Breast epithelium (tissue), 4 donors: Measurements from ENCODE around the gene CFD. TPM values are rescaled to one million over a fixed set of nuclear protein-coding genes. Genes with fewer than 3 reads are reported as not detected.

Experiments
- DNase-seq, 2 donors: peaks; one replicate each; pipeline ENCODE4 v3.0.0-alpha.2; 2019; ENCODE audit warnings: low spot score in 2 of 2
- H3K27ac ChIP-seq, 2 donors: fragments of 200-600 bp; sonication (generic) in 1 of 2; one replicate each; pipeline ENCODE4 v1.5.1; 2016 to 2019; ENCODE audit warnings: mild to moderate bottlenecking in 1 of 2
- H3K27me3 ChIP-seq, 2 donors: fragments of 200-600 bp; sonication (generic) in 1 of 2; one replicate each; pipeline versions ENCODE4 v1.5.1 to v1.6.0; 2017 to 2019; ENCODE audit warnings: control low read depth in 1 of 2, mild to moderate bottlenecking in 1 of 2
- H3K36me3 ChIP-seq: fragments of 200-600 bp; one replicate; pipeline ENCODE4 v1.5.1; 2019
- H3K4me1 ChIP-seq, 2 donors: fragments of 200-600 bp; sonication (generic); one replicate each; pipeline ENCODE4 v1.5.1; 2016 to 2019; ENCODE audit warnings: control low read depth in 1 of 2
- H3K4me3 ChIP-seq, 3 donors: fragments of 200-600 bp; sonication (generic); 1 replicate in 2 of 3; 2 replicates in 1 of 3; pipeline ENCODE4 v1.5.1; 2016 to 2019; ENCODE audit warnings: mild to moderate bottlenecking in 3 of 3, moderate library complexity in 2 of 3
- H3K9me3 ChIP-seq, 2 donors: fragments of 200-600 bp; sonication (generic) in 1 of 2; one replicate each; pipeline ENCODE4 v1.5.1; 2016 to 2019; ENCODE audit warnings: control low read depth in 1 of 2
- POLR2A ChIP-seq: fragments of 450-650 bp; IDR thresholded peaks from one replicate; pipeline ENCODE4 v1.6.1; 2016; ENCODE audit warnings: antibody characterized with exemption, mild to moderate bottlenecking, moderate library complexity
- POLR2AphosphoS5 ChIP-seq, 3 donors: sonication (generic); formaldehyde crosslinking; IDR thresholded peaks; one replicate each; pipeline ENCODE4 v1.6.1; 2017; ENCODE audit warnings: antibody characterized with exemption in 3 of 3
- intact Hi-C: fragments of 100-400 bp; cut with DNase I; formaldehyde crosslinking; loops from one replicate; pipeline ENCODE4 v1.15.1; 2023; ENCODE audit warnings: low total_unique reads
- total RNA-seq, 3 donors: library from RNA; depleted of rRNA; stranded (reverse); fragments of >200 nt; gene quantifications; one replicate each; pipeline ENCODE4 v1.1.0, GENCODE V29; 2016
- TF ChIP-seq, protein P1 (sequence below), 3 donors: fragments of 450-650 bp; IDR thresholded peaks; one replicate each; pipeline ENCODE4 v1.5.1; 2016 to 2017; ENCODE audit warnings: antibody characterized with exemption in 3 of 3, mild to moderate bottlenecking in 3 of 3, moderate library complexity in 3 of 3

Gene CFD
- total RNA-seq, 3 donors from 2014 or later, result 345 to 6,770 (median 797) TPM

GRCh38 chr19:867855-868457, 8.5 kb downstream of the CFD start:
- H3K36me3 ChIP-seq, result no peaks in the 10 kb centered on the region
- no peaks in the 10 kb centered on the region for H3K27me3 ChIP-seq
- DNase-seq, result no peak
- intact Hi-C loops, result no loop called here
- no peaks in the 10 kb centered on the region for H3K4me1 ChIP-seq
- no peak overlapping the region for H3K4me3 ChIP-seq
- no peaks in the 10 kb centered on the region for H3K9me3 ChIP-seq
- TF ChIP-seq, protein P1, sequence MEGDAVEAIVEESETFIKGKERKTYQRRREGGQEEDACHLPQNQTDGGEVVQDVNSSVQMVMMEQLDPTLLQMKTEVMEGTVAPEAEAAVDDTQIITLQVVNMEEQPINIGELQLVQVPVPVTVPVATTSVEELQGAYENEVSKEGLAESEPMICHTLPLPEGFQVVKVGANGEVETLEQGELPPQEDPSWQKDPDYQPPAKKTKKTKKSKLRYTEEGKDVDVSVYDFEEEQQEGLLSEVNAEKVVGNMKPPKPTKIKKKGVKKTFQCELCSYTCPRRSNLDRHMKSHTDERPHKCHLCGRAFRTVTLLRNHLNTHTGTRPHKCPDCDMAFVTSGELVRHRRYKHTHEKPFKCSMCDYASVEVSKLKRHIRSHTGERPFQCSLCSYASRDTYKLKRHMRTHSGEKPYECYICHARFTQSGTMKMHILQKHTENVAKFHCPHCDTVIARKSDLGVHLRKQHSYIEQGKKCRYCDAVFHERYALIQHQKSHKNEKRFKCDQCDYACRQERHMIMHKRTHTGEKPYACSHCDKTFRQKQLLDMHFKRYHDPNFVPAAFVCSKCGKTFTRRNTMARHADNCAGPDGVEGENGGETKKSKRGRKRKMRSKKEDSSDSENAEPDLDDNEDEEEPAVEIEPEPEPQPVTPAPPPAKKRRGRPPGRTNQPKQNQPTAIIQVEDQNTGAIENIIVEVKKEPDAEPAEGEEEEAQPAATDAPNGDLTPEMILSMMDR (IDR thresholded peaks at IDR 0.05), result no peak
- no peak for TF ChIP-seq POLR2A
- TF ChIP-seq POLR2AphosphoS5 (IDR thresholded peaks at IDR 0.05), result no peak
- peak overlapping the region; percentile 87 to 93 for H3K27ac ChIP-seq

DNA sequence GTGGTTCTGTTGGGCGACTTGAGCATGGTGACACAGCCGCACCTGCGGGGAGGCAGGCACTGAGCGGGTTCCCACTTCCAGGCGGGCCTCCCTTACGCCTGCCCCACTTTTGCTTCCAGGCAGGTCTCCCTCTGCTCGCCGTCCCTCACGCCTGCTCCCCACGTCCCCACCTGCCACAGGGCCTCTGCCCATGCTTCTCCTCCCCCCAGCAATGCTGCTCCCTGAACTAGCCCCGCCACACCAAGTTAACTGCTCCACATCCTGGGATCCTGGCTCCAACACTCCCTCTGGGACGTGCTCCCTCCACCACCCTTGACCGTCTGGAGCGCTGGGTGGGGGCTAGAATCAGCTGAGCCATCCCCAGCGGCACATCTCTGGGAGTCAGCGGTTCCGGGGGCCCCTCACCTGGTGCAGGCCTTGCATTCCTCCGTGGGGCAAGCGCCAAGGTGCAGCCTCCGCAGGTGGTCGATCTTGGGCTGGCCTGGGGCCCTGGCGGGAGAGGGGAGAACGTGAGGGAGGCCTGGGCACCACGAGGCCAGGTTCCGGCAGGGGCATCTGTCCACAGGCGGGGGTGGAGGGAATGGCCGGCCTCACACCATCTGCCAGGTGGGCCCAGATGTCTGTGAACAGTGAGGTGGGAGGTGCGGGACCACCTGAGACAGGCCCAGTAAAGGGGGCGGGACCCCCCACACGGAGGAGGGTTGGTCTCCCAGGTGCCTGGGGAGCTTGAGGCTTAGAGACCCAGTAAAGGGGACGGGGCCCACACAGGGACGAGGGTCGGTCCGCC, 9.2 kb downstream of the CFD start:
- Histone ChIP-seq H3K4me3 (no peak overlapping the region), H3K27ac (peak overlapping the region; percentile 87 to 93), H3K9me3 (no peaks in the 10 kb centered on the region), H3K27me3 (no peaks in the 10 kb centered on the region), H3K36me3 (no peaks in the 10 kb centered on the region), H3K4me1 (no peaks in the 10 kb centered on the region)
- no peak for DNase-seq
- intact Hi-C loops, result no loop called here
- no peak for TF ChIP-seq POLR2A
- TF ChIP-seq, protein P1 (IDR thresholded peaks at IDR 0.05), result no peak
- no peak for TF ChIP-seq POLR2AphosphoS5 (IDR thresholded peaks at IDR 0.05)

- H3K27ac ChIP-seq, result peak overlapping the region; percentile 87 to 93
- intact Hi-C loops, result no loop called here
Measured at GRCh38 chr19:869245-870177, 10.0 kb downstream of the CFD start.

DNA sequence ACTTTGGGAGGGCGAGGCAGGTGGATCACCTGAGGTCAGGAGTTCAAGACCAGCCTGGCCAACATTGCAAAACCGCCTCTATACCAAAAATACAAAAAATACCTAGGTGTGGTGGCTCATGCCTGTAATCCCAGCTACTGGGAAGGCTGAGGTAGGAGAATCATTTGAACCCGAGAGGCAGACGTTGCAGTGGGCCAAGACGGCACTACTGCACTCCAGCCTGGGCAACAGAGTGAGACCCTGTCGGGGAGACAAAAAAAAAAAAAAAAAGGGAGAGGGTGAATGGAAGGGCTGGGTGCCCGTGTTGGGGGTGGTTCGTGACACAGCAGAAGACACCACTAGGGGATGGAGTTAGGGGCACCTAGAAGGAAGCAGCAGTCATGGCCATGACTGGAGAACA, 10.8 kb downstream of the CFD start:
- intact Hi-C loops, result no loop called here
- Histone ChIP-seq H3K9me3 (no peaks in the 10 kb centered on the region), H3K27ac (peak overlapping the region; percentile 87 to 93), H3K36me3 (no peaks in the 10 kb centered on the region), H3K4me3 (no peak overlapping the region), H3K27me3 (no peaks in the 10 kb centered on the region), H3K4me1 (no peaks in the 10 kb centered on the region)
- DNase-seq, result no peak
- TF ChIP-seq POLR2A (no peak), POLR2AphosphoS5 (IDR thresholded peaks at IDR 0.05) (no peak)
- TF ChIP-seq, protein P1 (IDR thresholded peaks at IDR 0.05), result no peak

More at GRCh38 chr19:869245-870177, 10.0 kb downstream of the CFD start:
- H3K27me3 ChIP-seq, result no peaks in the 10 kb centered on the region
- no peaks in the 10 kb centered on the region for H3K4me1 ChIP-seq
- TF ChIP-seq POLR2A (no peak), POLR2AphosphoS5 (IDR thresholded peaks at IDR 0.05) (peak; percentile 30 to 32 (median 31))
- TF ChIP-seq, protein P1 (IDR thresholded peaks at IDR 0.05), result no peak
- no peak for DNase-seq
- H3K9me3 ChIP-seq, result no peaks in the 10 kb centered on the region
- H3K36me3 ChIP-seq, result no peaks in the 10 kb centered on the region
- H3K4me3 ChIP-seq, result no peak overlapping the region
